ENCODE measurements around the gene PPT1. TPM values are rescaled to one million over a fixed set of nuclear protein-coding genes. Genes with fewer than 3 reads are reported as not detected.

The PPT1 gene
- total RNA-seq, 1 donor from 2014 or later, result 58.7 TPM

- no peak overlapping the region for H3K4me3 ChIP-seq
- TF ChIP-seq POLR2A (IDR thresholded peaks at IDR 0.05) (no peak), CTCF (IDR thresholded peaks at IDR 0.05) (peak in 2 of 3 experiments; percentile 25 to 47), POLR2AphosphoS5 (IDR thresholded peaks at IDR 0.05; ENCODE audit: insufficient read depth in 1 of 2, low read depth in 1 of 2) (peak in 1 of 2 donors; percentile 62)
- no peaks in the 10 kb centered on the region for H3K9me3 ChIP-seq
- no peaks in the 10 kb centered on the region for H3K36me3 ChIP-seq
- H3K27ac ChIP-seq, result no peak overlapping the region
- H3K27me3 ChIP-seq, result no peaks in the 10 kb centered on the region
- peaks cover 18% of the 10 kb centered on the region for H3K4me1 ChIP-seq
- intact Hi-C loops (cut with DNase I), result no loop called here
- DNase-seq (ENCODE audit: extremely low spot score in 2 of 2), result no peak
Observed at GRCh38 chr1:40032240-40032891, 64.7 kb downstream of the PPT1 start.

GRCh38 chr1:40030528-40031135 lies 66.4 kb downstream of the PPT1 start:
- DNase-seq (ENCODE audit: extremely low spot score in 2 of 2), result no peak
- Histone ChIP-seq H3K27me3 (no peaks in the 10 kb centered on the region), H3K4me3 (no peak overlapping the region), H3K27ac (no peak overlapping the region), H3K36me3 (no peaks in the 10 kb centered on the region), H3K4me1 (peaks cover 8% of the 10 kb centered on the region), H3K9me3 (no peaks in the 10 kb centered on the region)
- intact Hi-C loops (cut with DNase I), result no loop called here
- TF ChIP-seq POLR2AphosphoS5 (IDR thresholded peaks at IDR 0.05; ENCODE audit: insufficient read depth in 1 of 2, low read depth in 1 of 2), result no peak
- no peak for TF ChIP-seq CTCF (IDR thresholded peaks at IDR 0.05)
- TF ChIP-seq POLR2A (IDR thresholded peaks at IDR 0.05), result no peak

GRCh38 chr1:40029608-40030007 lies 67.4 kb downstream of the PPT1 start:
- Histone ChIP-seq H3K4me3 (no peak overlapping the region), H3K9me3 (no peaks in the 10 kb centered on the region), H3K27ac (no peak overlapping the region), H3K4me1 (peaks cover 8% of the 10 kb centered on the region), H3K36me3 (no peaks in the 10 kb centered on the region), H3K27me3 (no peaks in the 10 kb centered on the region)
- TF ChIP-seq POLR2A (IDR thresholded peaks at IDR 0.05), result no peak
- TF ChIP-seq CTCF (IDR thresholded peaks at IDR 0.05), result no peak
- no peak for TF ChIP-seq POLR2AphosphoS5 (IDR thresholded peaks at IDR 0.05; ENCODE audit: insufficient read depth in 1 of 2, low read depth in 1 of 2)
- no peak for DNase-seq (ENCODE audit: extremely low spot score in 2 of 2)
- intact Hi-C loops (cut with DNase I), result no loop called here

- intact Hi-C loops (cut with DNase I), result no loop called here
- DNase-seq (ENCODE audit: extremely low spot score in 2 of 2), result no peak
- TF ChIP-seq POLR2A (IDR thresholded peaks at IDR 0.05) (no peak), CTCF (IDR thresholded peaks at IDR 0.05) (no peak), POLR2AphosphoS5 (IDR thresholded peaks at IDR 0.05; ENCODE audit: insufficient read depth in 1 of 2, low read depth in 1 of 2) (no peak)
Observed at GRCh38 chr1:40027647-40028046, 69.4 kb downstream of the PPT1 start.

GRCh38 chr1:40024671-40025070 lies 72.4 kb downstream of the PPT1 start:
- H3K4me1 ChIP-seq, result no peaks in the 10 kb centered on the region
- H3K36me3 ChIP-seq, result no peaks in the 10 kb centered on the region
- no peak overlapping the region for H3K27ac ChIP-seq
- intact Hi-C loops (cut with DNase I), result no loop called here
- DNase-seq (ENCODE audit: extremely low spot score in 2 of 2), result no peak
- H3K4me3 ChIP-seq, result no peak overlapping the region
- no peaks in the 10 kb centered on the region for H3K27me3 ChIP-seq
- H3K9me3 ChIP-seq, result no peaks in the 10 kb centered on the region
- TF ChIP-seq CTCF (IDR thresholded peaks at IDR 0.05) (no peak), POLR2AphosphoS5 (IDR thresholded peaks at IDR 0.05; ENCODE audit: insufficient read depth in 1 of 2, low read depth in 1 of 2) (no peak), POLR2A (IDR thresholded peaks at IDR 0.05) (no peak)

More at GRCh38 chr1:40027647-40028046, 69.4 kb downstream of the PPT1 start:
- peaks cover 8% of the 10 kb centered on the region for H3K4me1 ChIP-seq
- no peak overlapping the region for H3K27ac ChIP-seq
- H3K9me3 ChIP-seq, result no peaks in the 10 kb centered on the region
- no peaks in the 10 kb centered on the region for H3K27me3 ChIP-seq
- H3K36me3 ChIP-seq, result no peaks in the 10 kb centered on the region
- no peak overlapping the region for H3K4me3 ChIP-seq

Data from vagina (tissue), 2 donors.